C4-2B (cell line): ENCODE data around the gene DUXB.

Experiments used
- CTCF ChIP-seq: fragments of 450-650 bp; conservative IDR thresholded peaks from 2 replicates; pipeline ENCODE4 v1.5.1; 2017; ENCODE audit warnings: mild to moderate bottlenecking
- ZFX ChIP-seq: fragments of 450-650 bp; IDR thresholded peaks from 2 replicates; pipeline ENCODE4 v1.6.1; 2017

- TF ChIP-seq CTCF (no peak), ZFX (no peak)
Observed at GRCh38 chr16:75714661-75715060, 13.4 kb upstream of the DUXB start.
